ENCODE results near the gene YAF2. TPM values are rescaled to one million over a fixed set of nuclear protein-coding genes. Genes with fewer than 3 reads are reported as not detected.

The YAF2 gene
- total and polyA plus RNA-seq, 2 donors (not counting 1 experiment from before 2014, with no cell fraction given), result 11.6 to 41.9 TPM

DNA sequence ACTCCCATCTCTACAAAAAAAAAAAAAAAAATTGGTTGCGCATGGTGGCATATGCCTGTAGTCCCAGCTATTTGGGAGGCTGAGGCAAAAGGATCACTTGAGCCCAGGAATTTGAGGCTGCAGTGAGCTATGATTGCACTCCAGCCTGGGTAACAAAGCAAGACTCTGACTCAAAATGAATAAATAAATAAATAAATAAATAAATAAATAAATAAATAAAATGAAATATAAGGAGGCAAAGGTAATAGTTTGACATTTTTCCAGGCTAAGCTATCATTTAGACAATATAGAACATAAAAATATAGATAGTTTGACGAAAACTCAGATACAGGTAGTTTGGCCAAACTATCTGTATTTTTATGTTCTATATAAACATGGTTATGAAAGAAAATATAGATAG is 47.4 kb upstream of the YAF2 start:
- no peak overlapping the region for H2AFZ ChIP-seq (ENCODE audit: insufficient read depth, low read depth, low read length, poor library complexity, severe bottlenecking)
- H3K4me3 Mint-ChIP-seq, result no peak overlapping the region
- no peaks in the 10 kb centered on the region for H3K79me2 ChIP-seq (ENCODE audit: control insufficient read depth, insufficient read depth, low read length)
- WGBS (ENCODE audit: insufficient coverage), result no CpG with 5 or more reads among the region's 2 CpGs
- H3K36me3 ChIP-seq (replicated peaks in 1 of 2; ENCODE audit: control extremely low read depth in 1 of 2, control insufficient read depth in 1 of 2, extremely low read depth in 1 of 2, insufficient read depth in 2 of 2, low read length in 1 of 2), result no peaks in the 10 kb centered on the region
- H4K20me1 ChIP-seq (ENCODE audit: control insufficient read depth, insufficient read depth, low read length, poor library complexity, severe bottlenecking), result no peaks in the 10 kb centered on the region
- TF ChIP-seq, protein P1, sequence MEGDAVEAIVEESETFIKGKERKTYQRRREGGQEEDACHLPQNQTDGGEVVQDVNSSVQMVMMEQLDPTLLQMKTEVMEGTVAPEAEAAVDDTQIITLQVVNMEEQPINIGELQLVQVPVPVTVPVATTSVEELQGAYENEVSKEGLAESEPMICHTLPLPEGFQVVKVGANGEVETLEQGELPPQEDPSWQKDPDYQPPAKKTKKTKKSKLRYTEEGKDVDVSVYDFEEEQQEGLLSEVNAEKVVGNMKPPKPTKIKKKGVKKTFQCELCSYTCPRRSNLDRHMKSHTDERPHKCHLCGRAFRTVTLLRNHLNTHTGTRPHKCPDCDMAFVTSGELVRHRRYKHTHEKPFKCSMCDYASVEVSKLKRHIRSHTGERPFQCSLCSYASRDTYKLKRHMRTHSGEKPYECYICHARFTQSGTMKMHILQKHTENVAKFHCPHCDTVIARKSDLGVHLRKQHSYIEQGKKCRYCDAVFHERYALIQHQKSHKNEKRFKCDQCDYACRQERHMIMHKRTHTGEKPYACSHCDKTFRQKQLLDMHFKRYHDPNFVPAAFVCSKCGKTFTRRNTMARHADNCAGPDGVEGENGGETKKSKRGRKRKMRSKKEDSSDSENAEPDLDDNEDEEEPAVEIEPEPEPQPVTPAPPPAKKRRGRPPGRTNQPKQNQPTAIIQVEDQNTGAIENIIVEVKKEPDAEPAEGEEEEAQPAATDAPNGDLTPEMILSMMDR (IDR thresholded peaks at IDR 0.05), result no peak
- no peak for TF ChIP-seq EZH2 (IDR thresholded peaks at IDR 0.05; ENCODE audit: borderline replicate concordance, insufficient read depth, low read depth, low read length, poor library complexity, severe bottlenecking)
- ATAC-seq (ENCODE audit: low read depth), result no peak
- peaks cover 8% of the 10 kb centered on the region for H3K4me1 Mint-ChIP-seq
- H3K4me1 ChIP-seq (ENCODE audit: control insufficient read depth in 2 of 2, insufficient read depth in 2 of 2, low read length in 2 of 2), result peaks cover 6 to 8% of the 10 kb centered on the region in 2 donors
- no peak overlapping the region for H3K9ac ChIP-seq (ENCODE audit: low read length)
- POLR2A ChIA-PET, result no interaction called here
- no peak overlapping the region for H3K27ac Mint-ChIP-seq
- no peak for DNase-seq
- no peak overlapping the region for H3K27ac ChIP-seq (ENCODE audit: low read length in 2 of 2)
- H3K9me3 Mint-ChIP-seq (ENCODE audit: insufficient read depth), result no peaks in the 10 kb centered on the region
- no peak overlapping the region for H3K4me2 ChIP-seq (replicated peaks; ENCODE audit: low read depth, low read length, poor library complexity, severe bottlenecking)
- H3K4me3 ChIP-seq (ENCODE audit: control extremely low read depth in 1 of 5, extremely low read depth in 1 of 5, insufficient read depth in 1 of 5, low read depth in 2 of 5, low read length in 4 of 5), result no peak overlapping the region
- no peaks in the 10 kb centered on the region for H3K27me3 ChIP-seq (replicated peaks in 1 of 4; ENCODE audit: control extremely low read depth in 1 of 4, control insufficient read depth in 3 of 4, insufficient read depth in 4 of 4, low read length in 3 of 4)
- peaks cover 17% of the 10 kb centered on the region for H3K27me3 Mint-ChIP-seq
- intact Hi-C loops (cut with micrococcal nuclease), result no loop called here
- H3K9me3 ChIP-seq (ENCODE audit: control extremely low read depth in 1 of 3, control insufficient read depth in 2 of 3, insufficient read depth in 1 of 3, low read length in 2 of 3), result no peaks in the 10 kb centered on the region
- CTCF ChIA-PET, result interaction anchor here (0.7 kb wide), 1 partner anchor 1370 kb away, joined by 5 read pairs; no protein-coding TSS in a partner anchor

DNA sequence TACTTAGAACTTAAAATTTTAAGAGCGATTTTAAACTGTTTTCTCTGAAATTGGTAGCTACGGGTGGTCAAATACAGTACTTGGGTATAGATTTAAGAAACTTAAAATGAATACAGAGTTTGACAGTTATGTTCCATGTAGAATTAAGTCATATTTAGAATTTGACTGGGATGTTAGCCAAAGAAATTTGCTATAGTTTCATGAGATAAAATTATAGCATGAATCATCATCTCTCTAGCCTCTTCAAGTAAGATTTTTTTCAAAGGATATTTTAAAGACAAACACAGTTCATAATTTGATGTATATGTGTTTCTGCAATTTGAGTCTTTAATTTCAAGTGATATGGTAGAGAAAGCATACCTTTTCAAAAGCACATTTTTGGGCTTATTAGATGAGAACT is 46.8 kb upstream of the YAF2 start:
- H3K27ac Mint-ChIP-seq, result no peak overlapping the region
- peaks cover 8% of the 10 kb centered on the region for H3K4me1 Mint-ChIP-seq
- ATAC-seq (ENCODE audit: low read depth), result no peak
- Histone ChIP-seq H3K9ac (ENCODE audit: low read length) (no peak overlapping the region), H2AFZ (ENCODE audit: insufficient read depth, low read depth, low read length, poor library complexity, severe bottlenecking) (no peak overlapping the region), H3K4me2 (replicated peaks; ENCODE audit: low read depth, low read length, poor library complexity, severe bottlenecking) (no peak overlapping the region), H3K4me1 (ENCODE audit: control insufficient read depth in 2 of 2, insufficient read depth in 2 of 2, low read length in 2 of 2) (peaks cover 6 to 8% of the 10 kb centered on the region in 2 donors), H3K9me3 (ENCODE audit: control extremely low read depth in 1 of 3, control insufficient read depth in 2 of 3, insufficient read depth in 1 of 3, low read length in 2 of 3) (no peaks in the 10 kb centered on the region), H3K79me2 (ENCODE audit: control insufficient read depth, insufficient read depth, low read length) (no peaks in the 10 kb centered on the region), H3K27ac (ENCODE audit: low read length in 2 of 2) (no peak overlapping the region), H4K20me1 (ENCODE audit: control insufficient read depth, insufficient read depth, low read length, poor library complexity, severe bottlenecking) (no peaks in the 10 kb centered on the region), H3K36me3 (replicated peaks in 1 of 2; ENCODE audit: control extremely low read depth in 1 of 2, control insufficient read depth in 1 of 2, extremely low read depth in 1 of 2, insufficient read depth in 2 of 2, low read length in 1 of 2) (no peaks in the 10 kb centered on the region), H3K4me3 (ENCODE audit: control extremely low read depth in 1 of 5, extremely low read depth in 1 of 5, insufficient read depth in 1 of 5, low read depth in 2 of 5, low read length in 4 of 5) (no peak overlapping the region), H3K27me3 (replicated peaks in 1 of 4; ENCODE audit: control extremely low read depth in 1 of 4, control insufficient read depth in 3 of 4, insufficient read depth in 4 of 4, low read length in 3 of 4) (no peaks in the 10 kb centered on the region)
- 100% methylated on average over 1 of the region's 2 CpGs for WGBS (ENCODE audit: insufficient coverage)
- ChIA-PET CTCF (no interaction called here), POLR2A (no interaction called here)
- H3K9me3 Mint-ChIP-seq (ENCODE audit: insufficient read depth), result no peaks in the 10 kb centered on the region
- DNase-seq, result no peak
- peaks cover 20% of the 10 kb centered on the region for H3K27me3 Mint-ChIP-seq
- intact Hi-C loops (cut with micrococcal nuclease), result no loop called here
- H3K4me3 Mint-ChIP-seq, result no peak overlapping the region
- no peak for TF ChIP-seq EZH2 (IDR thresholded peaks at IDR 0.05; ENCODE audit: borderline replicate concordance, insufficient read depth, low read depth, low read length, poor library complexity, severe bottlenecking)
- TF ChIP-seq, protein P1 (IDR thresholded peaks at IDR 0.05), result no peak
